Liver (tissue), 3 donors: ENCODE measurements around the gene CAMKK1.

ENCODE experiments used
- ATF3 ChIP-seq: IDR thresholded peaks from 2 replicates; pipeline ENCODE4 v1.6.1; 2016; ENCODE audit warnings: antibody characterized with exemption
- FOXA2 ChIP-seq: IDR thresholded peaks from 2 replicates; pipeline ENCODE4 v1.6.1; 2016; ENCODE audit warnings: antibody characterized with exemption
- RAD21 ChIP-seq, 2 donors: IDR thresholded peaks; 2 replicates each; pipeline ENCODE4 v1.6.1; 2016; ENCODE audit warnings: antibody characterized with exemption in 2 of 2, mild to moderate bottlenecking in 2 of 2
- RXRA ChIP-seq, 2 donors: IDR thresholded peaks; 2 replicates each; pipeline ENCODE4 v1.6.1; 2017 to 2018; ENCODE audit warnings: antibody characterized with exemption in 2 of 2, mild to moderate bottlenecking in 1 of 2
- TAF1 ChIP-seq: conservative IDR thresholded peaks from 2 replicates; pipeline ENCODE4 v1.6.1; 2016; ENCODE audit warnings: antibody characterized with exemption, mild to moderate bottlenecking
- YY1 ChIP-seq: IDR thresholded peaks from 2 replicates; pipeline ENCODE4 v1.6.1; 2016; ENCODE audit warnings: antibody characterized with exemption, mild to moderate bottlenecking
- TF ChIP-seq, protein P1 (sequence below): fragments of 150-350 bp; IDR thresholded peaks from 2 replicates; pipeline ENCODE4 v1.5.1; 2017; ENCODE audit warnings: improper control_type of control experiment, low read depth, low read length; ENCODE audit not compliant: missing input control
- TF ChIP-seq, protein P2 (sequence below): IDR thresholded peaks from 2 replicates; pipeline ENCODE4 v1.6.1; 2016; ENCODE audit warnings: antibody characterized with exemption, mild to moderate bottlenecking
- donor health status: healthy.
- donor health status: healthy.

GRCh38 chr17:3896968-3897235 lies 4.0 kb upstream of the CAMKK1 start:
- TF ChIP-seq YY1 (no peak), RXRA (IDR thresholded peaks at IDR 0.05) (no peak), TAF1 (no peak), RAD21 (IDR thresholded peaks at IDR 0.05) (no peak), FOXA2 (no peak), ATF3 (no peak)
- TF ChIP-seq, protein P1, sequence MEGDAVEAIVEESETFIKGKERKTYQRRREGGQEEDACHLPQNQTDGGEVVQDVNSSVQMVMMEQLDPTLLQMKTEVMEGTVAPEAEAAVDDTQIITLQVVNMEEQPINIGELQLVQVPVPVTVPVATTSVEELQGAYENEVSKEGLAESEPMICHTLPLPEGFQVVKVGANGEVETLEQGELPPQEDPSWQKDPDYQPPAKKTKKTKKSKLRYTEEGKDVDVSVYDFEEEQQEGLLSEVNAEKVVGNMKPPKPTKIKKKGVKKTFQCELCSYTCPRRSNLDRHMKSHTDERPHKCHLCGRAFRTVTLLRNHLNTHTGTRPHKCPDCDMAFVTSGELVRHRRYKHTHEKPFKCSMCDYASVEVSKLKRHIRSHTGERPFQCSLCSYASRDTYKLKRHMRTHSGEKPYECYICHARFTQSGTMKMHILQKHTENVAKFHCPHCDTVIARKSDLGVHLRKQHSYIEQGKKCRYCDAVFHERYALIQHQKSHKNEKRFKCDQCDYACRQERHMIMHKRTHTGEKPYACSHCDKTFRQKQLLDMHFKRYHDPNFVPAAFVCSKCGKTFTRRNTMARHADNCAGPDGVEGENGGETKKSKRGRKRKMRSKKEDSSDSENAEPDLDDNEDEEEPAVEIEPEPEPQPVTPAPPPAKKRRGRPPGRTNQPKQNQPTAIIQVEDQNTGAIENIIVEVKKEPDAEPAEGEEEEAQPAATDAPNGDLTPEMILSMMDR, result no peak
- TF ChIP-seq, protein P2, sequence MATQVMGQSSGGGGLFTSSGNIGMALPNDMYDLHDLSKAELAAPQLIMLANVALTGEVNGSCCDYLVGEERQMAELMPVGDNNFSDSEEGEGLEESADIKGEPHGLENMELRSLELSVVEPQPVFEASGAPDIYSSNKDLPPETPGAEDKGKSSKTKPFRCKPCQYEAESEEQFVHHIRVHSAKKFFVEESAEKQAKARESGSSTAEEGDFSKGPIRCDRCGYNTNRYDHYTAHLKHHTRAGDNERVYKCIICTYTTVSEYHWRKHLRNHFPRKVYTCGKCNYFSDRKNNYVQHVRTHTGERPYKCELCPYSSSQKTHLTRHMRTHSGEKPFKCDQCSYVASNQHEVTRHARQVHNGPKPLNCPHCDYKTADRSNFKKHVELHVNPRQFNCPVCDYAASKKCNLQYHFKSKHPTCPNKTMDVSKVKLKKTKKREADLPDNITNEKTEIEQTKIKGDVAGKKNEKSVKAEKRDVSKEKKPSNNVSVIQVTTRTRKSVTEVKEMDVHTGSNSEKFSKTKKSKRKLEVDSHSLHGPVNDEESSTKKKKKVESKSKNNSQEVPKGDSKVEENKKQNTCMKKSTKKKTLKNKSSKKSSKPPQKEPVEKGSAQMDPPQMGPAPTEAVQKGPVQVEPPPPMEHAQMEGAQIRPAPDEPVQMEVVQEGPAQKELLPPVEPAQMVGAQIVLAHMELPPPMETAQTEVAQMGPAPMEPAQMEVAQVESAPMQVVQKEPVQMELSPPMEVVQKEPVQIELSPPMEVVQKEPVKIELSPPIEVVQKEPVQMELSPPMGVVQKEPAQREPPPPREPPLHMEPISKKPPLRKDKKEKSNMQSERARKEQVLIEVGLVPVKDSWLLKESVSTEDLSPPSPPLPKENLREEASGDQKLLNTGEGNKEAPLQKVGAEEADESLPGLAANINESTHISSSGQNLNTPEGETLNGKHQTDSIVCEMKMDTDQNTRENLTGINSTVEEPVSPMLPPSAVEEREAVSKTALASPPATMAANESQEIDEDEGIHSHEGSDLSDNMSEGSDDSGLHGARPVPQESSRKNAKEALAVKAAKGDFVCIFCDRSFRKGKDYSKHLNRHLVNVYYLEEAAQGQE, result no peak
